ENCODE data around the gene ASXL2.

- TF ChIP-seq CTCF (IDR thresholded peaks at IDR 0.05; ENCODE audit: low read depth, low read length) (no peak), EZH2phosphoT487 (IDR thresholded peaks at IDR 0.05; ENCODE audit: low read depth) (no peak)
These were observed 17.3 kb upstream of the ASXL2 start for GRCh38 chr2:25895610-25896009.
